Fibroblast of pulmonary artery (primary cell): ENCODE results near the gene HOXB1.

Source experiments
- DNase-seq: peaks from one replicate; pipeline ENCODE4 v3.0.0-alpha.2; 2010; ENCODE audit warnings: low read depth
- H3K4me3 ChIP-seq: replicated peaks from 2 replicates; pipeline ENCODE4 v1.5.1; 2011; ENCODE audit warnings: low read depth, mild to moderate bottlenecking, control low read depth, low read length, moderate library complexity
- CTCF ChIP-seq: IDR thresholded peaks from 2 replicates; pipeline ENCODE4 v1.5.1; 2011; ENCODE audit warnings: mild to moderate bottlenecking, control low read depth, low read length, inconsistent platforms; ENCODE audit errors: missing control alignments

HOXB1 gene

GRCh38 chr17:48576479-48577309 is 45.9 kb upstream of the HOXB1 start:
- TF ChIP-seq CTCF = no peak
- no peak for DNase-seq
- H3K4me3 ChIP-seq = peak overlapping the region; percentile 54

GRCh38 chr17:48575673-48576478 is 45.1 kb upstream of the HOXB1 start:
- no peak for TF ChIP-seq CTCF
- peak overlapping the region; percentile 17 for H3K4me3 ChIP-seq
- DNase-seq = no peak

GRCh38 chr17:48575066-48575582 is 44.3 kb upstream of the HOXB1 start:
- no peak for DNase-seq
- no peak for TF ChIP-seq CTCF
- H3K4me3 ChIP-seq = no peak overlapping the region

- H3K4me3 ChIP-seq = no peak overlapping the region
- no peak for DNase-seq
- TF ChIP-seq CTCF = no peak
These were observed 43.8 kb upstream of the HOXB1 start for GRCh38 chr17:48574505-48575065.

- no peak for DNase-seq
- no peak overlapping the region for H3K4me3 ChIP-seq
- TF ChIP-seq CTCF = no peak
These were observed 41.1 kb upstream of the HOXB1 start for GRCh38 chr17:48571826-48572417.

- no peak for TF ChIP-seq CTCF
- DNase-seq = no peak
- H3K4me3 ChIP-seq = no peak overlapping the region
These were observed 40.4 kb upstream of the HOXB1 start for GRCh38 chr17:48571024-48571818.
